NB4 (cell line): Measurements from ENCODE around the gene ZNF581.

ENCODE experiments used
- POLR2A ChIP-seq: IDR thresholded peaks from 2 replicates; pipeline ENCODE4 v1.6.1; 2011; ENCODE audit warnings: mild to moderate bottlenecking; ENCODE audit not compliant: insufficient read length; ENCODE audit errors: extremely low read depth
- TF ChIP-seq, protein P1 (sequence below): IDR thresholded peaks from one replicate; pipeline ENCODE4 v1.5.1; 2012; ENCODE audit warnings: low read depth, low read length
- TF ChIP-seq, protein P2 (sequence below): IDR thresholded peaks from 2 replicates; pipeline ENCODE4 v1.6.1; 2011; ENCODE audit warnings: low read depth, low read length

DNA sequence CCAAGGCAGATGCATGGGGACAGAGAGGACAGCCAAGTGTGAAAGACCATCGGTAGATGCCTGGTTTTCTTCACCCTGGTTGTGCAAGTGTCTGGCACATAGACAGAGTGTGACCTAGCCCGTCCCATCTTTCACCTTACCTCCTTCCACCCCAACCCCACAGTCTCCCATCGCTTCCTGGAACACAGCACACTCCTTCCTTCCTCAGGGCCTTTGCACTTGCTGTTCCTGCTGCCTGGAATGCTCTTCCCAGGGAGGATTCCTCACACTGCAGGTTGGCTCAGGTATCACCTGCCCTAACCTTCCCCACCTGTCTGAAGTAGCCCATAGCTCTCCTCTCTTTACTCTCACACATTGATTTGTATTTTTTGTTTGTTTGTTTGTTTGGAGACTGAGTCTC, 47.1 kb upstream of the ZNF581 start:
- TF ChIP-seq POLR2A = no peak
- TF ChIP-seq, protein P1, sequence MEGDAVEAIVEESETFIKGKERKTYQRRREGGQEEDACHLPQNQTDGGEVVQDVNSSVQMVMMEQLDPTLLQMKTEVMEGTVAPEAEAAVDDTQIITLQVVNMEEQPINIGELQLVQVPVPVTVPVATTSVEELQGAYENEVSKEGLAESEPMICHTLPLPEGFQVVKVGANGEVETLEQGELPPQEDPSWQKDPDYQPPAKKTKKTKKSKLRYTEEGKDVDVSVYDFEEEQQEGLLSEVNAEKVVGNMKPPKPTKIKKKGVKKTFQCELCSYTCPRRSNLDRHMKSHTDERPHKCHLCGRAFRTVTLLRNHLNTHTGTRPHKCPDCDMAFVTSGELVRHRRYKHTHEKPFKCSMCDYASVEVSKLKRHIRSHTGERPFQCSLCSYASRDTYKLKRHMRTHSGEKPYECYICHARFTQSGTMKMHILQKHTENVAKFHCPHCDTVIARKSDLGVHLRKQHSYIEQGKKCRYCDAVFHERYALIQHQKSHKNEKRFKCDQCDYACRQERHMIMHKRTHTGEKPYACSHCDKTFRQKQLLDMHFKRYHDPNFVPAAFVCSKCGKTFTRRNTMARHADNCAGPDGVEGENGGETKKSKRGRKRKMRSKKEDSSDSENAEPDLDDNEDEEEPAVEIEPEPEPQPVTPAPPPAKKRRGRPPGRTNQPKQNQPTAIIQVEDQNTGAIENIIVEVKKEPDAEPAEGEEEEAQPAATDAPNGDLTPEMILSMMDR = no peak
- TF ChIP-seq, protein P2, sequence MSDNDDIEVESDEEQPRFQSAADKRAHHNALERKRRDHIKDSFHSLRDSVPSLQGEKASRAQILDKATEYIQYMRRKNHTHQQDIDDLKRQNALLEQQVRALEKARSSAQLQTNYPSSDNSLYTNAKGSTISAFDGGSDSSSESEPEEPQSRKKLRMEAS = no peak
